ENCODE results near the gene PLA2R1.

The PLA2R1 gene

GRCh38 chr2:160062292-160063005 lies at the start of gene PLA2R1:
Gene PLA2R1 (minus strand): TSS chr2:160062615. CDS start chr2:160062403, 212 bp downstream.
- no peak for DNase-seq (ENCODE audit: low read depth in 2 of 2)

- no peak for DNase-seq (ENCODE audit: low read depth in 2 of 2)
Measured at GRCh38 chr2:160110674-160111239, 48.3 kb upstream of the PLA2R1 start.

- DNase-seq (ENCODE audit: low read depth in 2 of 2), result peak; percentile 8 to 17
Measured at GRCh38 chr2:160109939-160110673, 47.7 kb upstream of the PLA2R1 start.

- no peak for DNase-seq (ENCODE audit: low read depth in 2 of 2)
Measured at GRCh38 chr2:160109243-160109642, 46.8 kb upstream of the PLA2R1 start.

- no peak for DNase-seq (ENCODE audit: low read depth in 2 of 2)
Measured at GRCh38 chr2:160108646-160109045, 46.2 kb upstream of the PLA2R1 start.

- no peak for DNase-seq (ENCODE audit: low read depth in 2 of 2)
Measured at GRCh38 chr2:160105366-160105765, 43.0 kb upstream of the PLA2R1 start.

GRCh38 chr2:160104115-160104514 lies 41.7 kb upstream of the PLA2R1 start:
- DNase-seq (ENCODE audit: low read depth in 2 of 2), result no peak

GRCh38 chr2:160097326-160097725 lies 34.9 kb upstream of the PLA2R1 start:
- DNase-seq (ENCODE audit: low read depth in 2 of 2), result no peak

GRCh38 chr2:160096409-160096808 lies 34.0 kb upstream of the PLA2R1 start:
- no peak for DNase-seq (ENCODE audit: low read depth in 2 of 2)

GRCh38 chr2:160092445-160092844 lies 30.0 kb upstream of the PLA2R1 start:
- no peak for DNase-seq (ENCODE audit: low read depth in 2 of 2)

GRCh38 chr2:160091381-160091780 lies 29.0 kb upstream of the PLA2R1 start:
- no peak for DNase-seq (ENCODE audit: low read depth in 2 of 2)

- no peak for DNase-seq (ENCODE audit: low read depth in 2 of 2)
Measured at GRCh38 chr2:160087854-160088745, 25.7 kb upstream of the PLA2R1 start.

- no peak for DNase-seq (ENCODE audit: low read depth in 2 of 2)
Measured at GRCh38 chr2:160085662-160086061, 23.2 kb upstream of the PLA2R1 start.

- no peak for DNase-seq (ENCODE audit: low read depth in 2 of 2)
Measured at GRCh38 chr2:160077912-160078810, 15.7 kb upstream of the PLA2R1 start.

GRCh38 chr2:160076914-160077313 lies 14.5 kb upstream of the PLA2R1 start:
- no peak for DNase-seq (ENCODE audit: low read depth in 2 of 2)

- no peak for DNase-seq (ENCODE audit: low read depth in 2 of 2)
Measured at GRCh38 chr2:160076241-160076640, 13.8 kb upstream of the PLA2R1 start.

- DNase-seq (ENCODE audit: low read depth in 2 of 2), result no peak
Measured at GRCh38 chr2:160075171-160075570, 12.8 kb upstream of the PLA2R1 start.

- no peak for DNase-seq (ENCODE audit: low read depth in 2 of 2)
Measured at GRCh38 chr2:160073284-160073888, 11.0 kb upstream of the PLA2R1 start.

GRCh38 chr2:160068906-160069305 lies 6.5 kb upstream of the PLA2R1 start:
- no peak for DNase-seq (ENCODE audit: low read depth in 2 of 2)

GRCh38 chr2:160064916-160065315 lies 2.5 kb upstream of the PLA2R1 start:
- DNase-seq (ENCODE audit: low read depth in 2 of 2), result no peak

Measured in stimulated activated CD8-positive, alpha-beta memory T cell treated with anti-CD3 and anti-CD28 coated beads, Interleukin-2, amount 100 ng/mL, for 48 hours (primary cell).